OCI-LY1 (cell line): Measurements from ENCODE around the gene MRPS14.

Experiments
- H2AFZ ChIP-seq: fragments of 200-600 bp; sonication (generic), shearing (Covaris generic); 2 replicates; pipeline ENCODE4 v1.6.0; 2014; ENCODE audit warnings: antibody characterized with exemption, mild to moderate bottlenecking, low read length
- H3F3A ChIP-seq: fragments of 200-600 bp; sonication (generic), shearing (Covaris generic); 2 replicates; pipeline ENCODE4 v1.6.0; 2014; ENCODE audit warnings: mild to moderate bottlenecking, antibody characterized with exemption, low read length, moderate library complexity; ENCODE audit not compliant: insufficient read depth
- H3K27ac ChIP-seq: fragments of 200-600 bp; sonication (generic); 2 replicates; pipeline ENCODE4 v1.5.1; 2014; ENCODE audit warnings: low read length, mixed run types, mild to moderate bottlenecking, low read depth; ENCODE audit not compliant: poor library complexity, severe bottlenecking
- H3K27me3 ChIP-seq: fragments of 200-600 bp; sonication (generic); 2 replicates; pipeline ENCODE4 v1.6.0; 2014; ENCODE audit warnings: antibody characterized with exemption, mild to moderate bottlenecking, low read length, moderate library complexity; ENCODE audit not compliant: insufficient read depth
- H3K36me3 ChIP-seq: fragments of 200-600 bp; sonication (generic); 2 replicates; pipeline ENCODE4 v1.6.1; 2014; ENCODE audit warnings: mild to moderate bottlenecking, antibody characterized with exemption, low read length, moderate library complexity, mixed read lengths; ENCODE audit not compliant: insufficient read depth
- H3K4me1 ChIP-seq: fragments of 200-600 bp; sonication (generic); 2 replicates; pipeline ENCODE4 v1.5.1; 2014; ENCODE audit warnings: mild to moderate bottlenecking, low read length, moderate library complexity; ENCODE audit not compliant: insufficient read depth, severe bottlenecking
- H3K4me2 ChIP-seq: fragments of 200-600 bp; sonication (generic), shearing (Covaris generic); 2 replicates; pipeline ENCODE4 v1.6.1; 2014; ENCODE audit warnings: low read length
- H3K4me3 ChIP-seq: fragments of 200-600 bp; sonication (generic); 2 replicates; pipeline ENCODE4 v1.5.1; 2014; ENCODE audit warnings: low read length, low read depth, mild to moderate bottlenecking, mixed read lengths; ENCODE audit not compliant: poor library complexity, severe bottlenecking
- H3K79me2 ChIP-seq: fragments of 200-600 bp; shearing (Covaris generic); 2 replicates; pipeline ENCODE4 v1.6.1; 2016; ENCODE audit warnings: mixed run types, low read length, mixed read lengths; ENCODE audit not compliant: insufficient read depth
- H3K9ac ChIP-seq: fragments of 200-600 bp; sonication (generic), shearing (Covaris generic); 2 replicates; pipeline ENCODE4 v1.6.1; 2014; ENCODE audit warnings: mild to moderate bottlenecking, low read length, mixed read lengths
- H3K9me2 ChIP-seq: fragments of 200-600 bp; sonication (generic), shearing (Covaris generic); 2 replicates; pipeline ENCODE4 v1.6.1; 2014; ENCODE audit warnings: low read depth, mild to moderate bottlenecking, low read length, mixed read lengths
- H3K9me3 ChIP-seq: fragments of 200-600 bp; shearing (Covaris generic); 2 replicates; pipeline ENCODE4 v1.6.1; 2014; ENCODE audit warnings: low read length, mixed read lengths
- H4K20me1 ChIP-seq: fragments of 200-600 bp; sonication (generic), shearing (Covaris generic); 2 replicates; pipeline ENCODE4 v1.6.0; 2016; ENCODE audit warnings: mild to moderate bottlenecking, low read length; ENCODE audit not compliant: insufficient read depth
- EZH2 ChIP-seq: fragments of 200-600 bp; sonication (generic), shearing (Covaris generic); IDR thresholded peaks from 2 replicates; pipeline ENCODE4 v1.8.0; 2017; ENCODE audit warnings: borderline replicate concordance, mixed run types, mild to moderate bottlenecking, antibody characterized with exemption, low read length, moderate library complexity, mixed read lengths
- TF ChIP-seq, protein P1 (sequence below): fragments of 200-600 bp; sonication (generic), shearing (Covaris generic); IDR thresholded peaks from 2 replicates; pipeline ENCODE4 v1.5.1; 2017; ENCODE audit warnings: mild to moderate bottlenecking, antibody characterized with exemption, low read length, moderate library complexity, mixed read lengths

The MRPS14 gene

DNA sequence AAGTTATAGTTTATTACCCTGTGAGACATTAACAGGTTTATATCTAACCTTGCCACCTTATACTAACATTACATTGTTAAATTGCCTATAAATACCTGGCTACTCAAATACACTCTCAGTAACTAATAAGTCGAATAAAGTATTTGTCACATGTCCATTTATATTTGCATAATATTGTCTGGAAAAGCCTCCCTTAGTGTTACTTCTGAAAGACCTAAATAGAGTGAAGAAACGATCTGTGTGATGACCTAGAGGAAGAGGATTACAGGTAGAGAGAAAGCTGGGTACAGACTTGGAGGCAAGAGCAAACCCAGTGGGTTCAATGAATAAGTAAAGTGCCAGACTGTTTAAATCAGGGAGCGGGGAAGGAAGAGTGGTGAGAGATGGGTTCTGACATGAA is 26.2 kb downstream of the MRPS14 start:
- no peak overlapping the region for H3K4me2 ChIP-seq
- no peaks in the 10 kb centered on the region for H3K9me2 ChIP-seq
- no peaks in the 10 kb centered on the region; the same call in 1 of the 2 replicates for H3F3A ChIP-seq
- H3K27me3 ChIP-seq: no peaks in the 10 kb centered on the region
- peaks cover 21% of the 10 kb centered on the region for H3K79me2 ChIP-seq
- H3K27ac ChIP-seq: no peak overlapping the region
- TF ChIP-seq EZH2: no peak
- TF ChIP-seq, protein P1, sequence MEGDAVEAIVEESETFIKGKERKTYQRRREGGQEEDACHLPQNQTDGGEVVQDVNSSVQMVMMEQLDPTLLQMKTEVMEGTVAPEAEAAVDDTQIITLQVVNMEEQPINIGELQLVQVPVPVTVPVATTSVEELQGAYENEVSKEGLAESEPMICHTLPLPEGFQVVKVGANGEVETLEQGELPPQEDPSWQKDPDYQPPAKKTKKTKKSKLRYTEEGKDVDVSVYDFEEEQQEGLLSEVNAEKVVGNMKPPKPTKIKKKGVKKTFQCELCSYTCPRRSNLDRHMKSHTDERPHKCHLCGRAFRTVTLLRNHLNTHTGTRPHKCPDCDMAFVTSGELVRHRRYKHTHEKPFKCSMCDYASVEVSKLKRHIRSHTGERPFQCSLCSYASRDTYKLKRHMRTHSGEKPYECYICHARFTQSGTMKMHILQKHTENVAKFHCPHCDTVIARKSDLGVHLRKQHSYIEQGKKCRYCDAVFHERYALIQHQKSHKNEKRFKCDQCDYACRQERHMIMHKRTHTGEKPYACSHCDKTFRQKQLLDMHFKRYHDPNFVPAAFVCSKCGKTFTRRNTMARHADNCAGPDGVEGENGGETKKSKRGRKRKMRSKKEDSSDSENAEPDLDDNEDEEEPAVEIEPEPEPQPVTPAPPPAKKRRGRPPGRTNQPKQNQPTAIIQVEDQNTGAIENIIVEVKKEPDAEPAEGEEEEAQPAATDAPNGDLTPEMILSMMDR: no peak
- no peak overlapping the region for H3K4me3 ChIP-seq
- peaks cover 53% of the 10 kb centered on the region for H3K36me3 ChIP-seq
- H3K4me1 ChIP-seq: peaks cover 24% of the 10 kb centered on the region
- no peaks in the 10 kb centered on the region for H3K9me3 ChIP-seq
- H3K9ac ChIP-seq: no peak overlapping the region
- H4K20me1 ChIP-seq: no peaks in the 10 kb centered on the region
- H2AFZ ChIP-seq: no peak overlapping the region

DNA sequence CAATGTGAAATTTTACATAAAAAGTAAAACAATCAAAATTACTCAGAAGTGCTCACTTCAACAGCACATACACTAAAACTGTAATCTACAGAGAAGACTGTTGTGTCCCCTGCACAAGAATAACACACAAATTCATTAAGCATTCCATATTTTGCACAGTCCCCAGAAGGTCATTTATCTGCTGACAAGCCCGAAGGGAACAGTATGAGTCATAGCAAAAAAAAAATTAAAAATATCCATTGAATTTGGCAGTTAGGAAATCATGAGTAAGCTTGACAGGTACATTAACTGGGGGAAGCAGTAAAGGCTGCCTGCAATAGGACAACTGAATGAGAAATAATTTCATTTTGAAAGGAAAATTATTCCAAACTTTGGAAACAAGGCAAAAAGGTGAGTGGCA is 26.7 kb downstream of the MRPS14 start:
- Histone ChIP-seq H3K4me2 (no peak overlapping the region), H3K4me1 (peaks cover 18% of the 10 kb centered on the region), H3K36me3 (peaks cover 56% of the 10 kb centered on the region), H4K20me1 (no peaks in the 10 kb centered on the region), H3K9me2 (no peaks in the 10 kb centered on the region), H3K27ac (no peak overlapping the region), H2AFZ (no peak overlapping the region), H3K9ac (no peak overlapping the region), H3K27me3 (no peaks in the 10 kb centered on the region), H3K9me3 (no peaks in the 10 kb centered on the region), H3F3A (no peaks in the 10 kb centered on the region; the same call in 1 of the 2 replicates), H3K4me3 (no peak overlapping the region), H3K79me2 (peaks cover 15% of the 10 kb centered on the region)
- no peak for TF ChIP-seq EZH2
- TF ChIP-seq, protein P1: no peak

DNA sequence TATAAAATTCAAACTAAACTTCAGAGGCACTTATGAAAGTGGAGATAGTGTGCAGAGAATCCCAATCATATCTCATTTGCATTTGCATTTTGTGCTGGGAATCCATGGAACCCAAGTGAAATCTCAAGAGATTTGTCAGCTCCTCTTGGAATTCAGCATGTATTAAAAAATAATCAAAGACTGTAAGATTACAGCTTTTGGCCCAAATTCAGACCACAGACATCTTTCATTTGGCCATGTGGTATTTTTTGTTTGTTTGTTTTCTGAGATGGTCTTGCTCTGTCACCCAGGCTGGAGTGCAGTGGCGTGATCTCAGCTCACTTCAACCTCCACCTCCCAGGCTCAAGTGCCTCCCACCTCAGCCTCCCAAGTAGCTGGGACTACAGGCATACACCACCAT is 27.3 kb downstream of the MRPS14 start:
- Histone ChIP-seq H3K4me2 (no peak overlapping the region), H3K9me3 (no peaks in the 10 kb centered on the region), H3K27me3 (no peaks in the 10 kb centered on the region), H3F3A (no peaks in the 10 kb centered on the region; the same call in 1 of the 2 replicates), H3K4me3 (no peak overlapping the region), H3K36me3 (peaks cover 59% of the 10 kb centered on the region), H3K9ac (no peak overlapping the region), H3K79me2 (peaks cover 10% of the 10 kb centered on the region), H4K20me1 (no peaks in the 10 kb centered on the region), H3K9me2 (no peaks in the 10 kb centered on the region), H2AFZ (no peak overlapping the region), H3K4me1 (peaks cover 12% of the 10 kb centered on the region), H3K27ac (no peak overlapping the region)
- TF ChIP-seq, protein P1: no peak
- TF ChIP-seq EZH2: no peak
